Esophagus muscularis mucosa (tissue), 4 donors: ENCODE measurements around the gene INPP5B.

Experiments used
- EP300 ChIP-seq: sonication (generic); formaldehyde crosslinking; IDR thresholded peaks from one replicate; pipeline ENCODE4 v1.6.1; 2017; ENCODE audit warnings: antibody characterized with exemption
- POLR2A ChIP-seq: fragments of 450-650 bp; IDR thresholded peaks from one replicate; pipeline ENCODE4 v1.6.1; 2017; ENCODE audit warnings: antibody characterized with exemption, moderate library complexity, mild to moderate bottlenecking, low read depth
- POLR2AphosphoS5 ChIP-seq, 2 donors: sonication (generic); formaldehyde crosslinking; IDR thresholded peaks; one replicate each; pipeline ENCODE4 v1.6.1; 2017; ENCODE audit warnings: antibody characterized with exemption in 2 of 2
- TF ChIP-seq, protein P1 (sequence below), 3 experiments: fragments of 200-600 bp in 2 of 3; fragments of 450-650 bp in 1 of 3; sonication (generic) in 2 of 3; IDR thresholded peaks; one replicate each; pipeline ENCODE4 v1.5.1; 2017 to 2019; ENCODE audit warnings: antibody characterized with exemption in 3 of 3, mild to moderate bottlenecking in 2 of 3, moderate library complexity in 1 of 3

DNA sequence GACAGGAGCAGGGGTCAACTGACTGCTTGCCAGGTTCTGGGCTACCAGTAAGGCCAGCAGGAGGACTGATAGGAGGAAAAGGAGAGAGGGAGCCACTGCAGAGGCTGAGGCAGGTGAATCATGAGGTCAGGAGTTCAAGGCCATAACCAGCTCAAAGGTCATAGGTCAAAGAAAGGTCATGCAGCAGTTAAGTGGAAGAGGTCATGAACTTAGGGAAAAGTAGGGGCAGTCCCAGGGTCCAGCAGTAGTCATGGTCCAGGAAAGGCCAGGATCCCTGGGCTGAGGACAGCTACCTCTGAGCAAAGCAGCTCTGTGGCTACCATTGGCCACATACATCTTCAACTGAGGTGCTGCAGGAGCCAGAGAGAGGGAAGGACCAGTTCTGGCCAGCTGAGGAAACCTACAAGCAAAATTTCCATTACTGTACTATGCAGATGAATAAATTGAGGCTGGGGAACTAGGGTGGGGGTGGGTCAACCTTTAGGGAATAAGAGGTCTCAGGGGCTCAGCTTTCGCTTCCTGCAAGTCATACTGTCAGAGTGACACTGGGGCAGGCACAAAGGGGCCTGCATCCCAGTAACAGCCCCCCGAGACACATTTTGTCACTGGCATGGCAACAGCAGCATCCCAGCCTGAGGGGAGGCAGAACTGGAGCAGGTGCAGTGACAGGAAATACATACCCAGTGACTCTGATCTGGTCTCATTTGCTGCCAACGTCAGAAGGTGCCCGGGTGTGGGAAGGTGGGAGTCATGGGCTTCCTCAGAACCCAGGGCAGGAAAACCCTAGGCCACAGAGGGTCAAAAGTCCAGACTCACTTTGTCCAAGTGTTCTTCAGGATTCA lies 5.2 kb upstream of the INPP5B start:
- TF ChIP-seq, protein P1, sequence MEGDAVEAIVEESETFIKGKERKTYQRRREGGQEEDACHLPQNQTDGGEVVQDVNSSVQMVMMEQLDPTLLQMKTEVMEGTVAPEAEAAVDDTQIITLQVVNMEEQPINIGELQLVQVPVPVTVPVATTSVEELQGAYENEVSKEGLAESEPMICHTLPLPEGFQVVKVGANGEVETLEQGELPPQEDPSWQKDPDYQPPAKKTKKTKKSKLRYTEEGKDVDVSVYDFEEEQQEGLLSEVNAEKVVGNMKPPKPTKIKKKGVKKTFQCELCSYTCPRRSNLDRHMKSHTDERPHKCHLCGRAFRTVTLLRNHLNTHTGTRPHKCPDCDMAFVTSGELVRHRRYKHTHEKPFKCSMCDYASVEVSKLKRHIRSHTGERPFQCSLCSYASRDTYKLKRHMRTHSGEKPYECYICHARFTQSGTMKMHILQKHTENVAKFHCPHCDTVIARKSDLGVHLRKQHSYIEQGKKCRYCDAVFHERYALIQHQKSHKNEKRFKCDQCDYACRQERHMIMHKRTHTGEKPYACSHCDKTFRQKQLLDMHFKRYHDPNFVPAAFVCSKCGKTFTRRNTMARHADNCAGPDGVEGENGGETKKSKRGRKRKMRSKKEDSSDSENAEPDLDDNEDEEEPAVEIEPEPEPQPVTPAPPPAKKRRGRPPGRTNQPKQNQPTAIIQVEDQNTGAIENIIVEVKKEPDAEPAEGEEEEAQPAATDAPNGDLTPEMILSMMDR (IDR thresholded peaks at IDR 0.05), result no peak
- TF ChIP-seq EP300 (no peak), POLR2AphosphoS5 (IDR thresholded peaks at IDR 0.05) (no peak), POLR2A (no peak)
